HG03571 (cell line): ENCODE results near the gene SLC7A7.
"Not testable (repeated sequence)": the region's sequence is repeated elsewhere in the genome, so short reads cannot be mapped to it uniquely, and the experiment has no call there.

ENCODE experiments used
- ATAC-seq: cut with Tn5 transposase; IDR thresholded peaks from one replicate; pipeline ENCODE4 v1.9.1; 2021; ENCODE audit not compliant: unreplicated experiment

SLC7A7 gene

DNA sequence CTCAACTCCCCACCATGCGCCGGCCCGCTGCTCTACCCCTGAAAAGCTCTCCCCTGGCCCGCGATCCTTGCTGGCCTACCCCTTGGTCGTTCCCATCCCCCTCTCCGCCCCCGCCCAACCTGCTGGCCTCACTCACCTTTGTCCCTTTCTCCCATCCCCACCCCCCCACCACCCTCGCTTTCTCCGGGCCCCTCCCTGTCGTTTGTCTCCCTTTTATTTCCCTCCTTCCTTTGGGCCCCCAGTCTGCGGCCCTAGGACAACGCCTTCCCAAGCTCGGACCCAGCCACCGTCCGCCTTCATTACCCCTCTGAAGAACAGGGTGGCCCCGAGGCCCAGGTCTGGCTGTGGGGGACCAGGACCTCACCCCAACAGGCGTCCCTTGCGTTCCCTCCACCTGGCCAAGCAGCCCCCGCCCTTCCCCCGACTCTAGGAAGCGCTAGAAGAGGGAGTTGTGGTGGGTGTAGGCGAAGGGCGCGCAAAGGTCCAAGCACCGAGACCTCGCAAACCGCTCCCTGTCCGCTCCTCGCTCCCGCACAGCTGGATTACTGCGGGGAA, 6.9 kb upstream of the SLC7A7 start:
- no peak for ATAC-seq

DNA sequence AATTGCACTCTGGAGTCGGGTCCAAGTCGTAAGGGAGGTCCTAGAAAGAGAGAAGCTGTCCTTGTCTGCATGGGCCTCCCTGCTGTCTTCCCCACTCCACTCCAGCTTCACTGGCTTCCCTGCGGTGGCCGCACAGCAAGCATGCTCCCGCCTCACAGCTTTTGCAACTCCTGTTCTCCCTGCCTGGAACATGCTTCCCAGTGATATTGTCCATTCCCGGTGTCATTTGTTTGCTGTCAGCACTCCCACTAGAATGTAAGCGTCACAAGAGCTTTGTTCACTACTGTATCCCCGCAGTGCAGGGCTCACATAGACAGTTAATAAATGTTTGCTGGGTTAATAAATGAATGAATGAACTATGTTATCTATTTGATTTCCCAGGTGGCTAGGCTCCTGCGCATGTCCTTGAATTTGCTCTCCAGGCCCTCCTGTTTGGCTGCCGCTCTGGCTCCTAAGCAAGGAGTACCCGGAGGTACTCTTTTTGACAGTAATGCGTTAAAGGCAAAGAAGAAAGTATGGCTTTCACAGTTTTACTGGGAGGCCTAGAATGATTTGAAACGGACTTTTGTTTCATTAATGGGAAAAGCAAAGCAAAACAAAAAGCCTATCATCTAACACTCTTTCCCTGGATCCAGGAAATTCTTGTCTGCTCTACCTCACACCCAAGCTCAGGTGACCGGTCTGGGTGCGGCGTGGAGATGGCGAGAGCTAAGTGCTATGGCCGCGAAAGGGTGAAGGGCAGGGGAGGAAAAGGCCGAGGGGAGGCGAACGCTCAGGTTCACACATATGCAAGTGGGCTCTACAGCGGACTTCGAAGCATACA, 6.2 kb upstream of the SLC7A7 start:
- ATAC-seq: no peak

DNA sequence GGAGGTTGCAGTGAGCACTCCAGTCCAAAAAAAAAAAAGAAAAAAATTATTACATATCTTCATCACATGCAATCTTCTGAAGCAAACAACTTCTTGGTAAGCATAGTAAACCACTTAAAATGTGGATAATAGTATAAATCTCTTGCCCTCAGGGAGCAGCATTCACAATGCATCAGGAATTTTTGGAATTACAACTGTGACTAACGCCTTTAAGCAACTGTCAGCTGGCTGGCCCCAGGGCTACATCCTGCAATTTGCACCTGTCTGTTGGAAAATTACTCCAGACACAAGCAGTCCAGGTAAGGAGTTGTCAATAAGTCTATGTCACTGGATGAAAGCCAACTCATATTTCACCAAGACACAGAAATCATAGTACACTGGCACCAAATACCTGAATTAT, 5.5 kb upstream of the SLC7A7 start:
- no peak for ATAC-seq

DNA sequence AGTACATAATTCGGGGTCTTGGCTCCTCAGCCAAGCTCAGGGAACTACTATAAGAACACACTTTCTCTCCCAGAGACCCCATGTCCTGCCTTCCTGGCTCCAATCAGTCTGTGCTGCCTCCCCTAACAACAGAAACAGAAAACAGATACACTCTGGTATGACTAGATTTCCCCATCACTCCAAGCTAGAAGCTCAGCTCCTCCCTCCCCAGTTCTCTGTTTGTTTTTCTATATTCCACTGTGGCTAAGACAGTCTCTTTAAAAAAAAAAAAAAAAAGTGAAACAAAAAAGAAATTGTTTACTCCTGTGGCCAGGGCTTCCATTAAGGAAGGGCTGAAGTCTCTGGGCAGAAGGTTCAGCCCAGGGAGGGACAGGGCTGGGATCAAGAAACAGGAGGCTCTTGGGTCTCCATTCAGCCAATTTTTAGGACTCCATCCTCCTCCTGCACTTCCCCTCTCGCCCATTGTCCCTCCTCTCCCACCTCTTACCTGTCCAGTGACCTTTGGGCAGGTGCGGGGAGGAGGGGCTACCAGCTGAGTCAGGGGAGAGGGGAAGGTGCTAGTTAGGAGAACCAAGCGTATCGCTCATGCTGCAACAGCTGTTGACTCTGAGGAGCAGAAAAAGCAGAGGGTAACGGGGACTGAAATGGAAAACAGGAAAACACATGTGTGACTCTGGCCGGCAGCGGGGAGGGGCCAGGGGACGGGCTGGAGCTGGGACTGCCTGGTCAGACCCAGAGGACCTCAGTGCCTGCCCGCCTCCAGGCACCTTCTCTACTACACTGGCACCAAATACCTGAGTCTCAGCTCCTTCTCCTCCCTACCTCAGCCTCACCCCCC, 4.1 kb upstream of the SLC7A7 start:
- ATAC-seq: no peak

DNA sequence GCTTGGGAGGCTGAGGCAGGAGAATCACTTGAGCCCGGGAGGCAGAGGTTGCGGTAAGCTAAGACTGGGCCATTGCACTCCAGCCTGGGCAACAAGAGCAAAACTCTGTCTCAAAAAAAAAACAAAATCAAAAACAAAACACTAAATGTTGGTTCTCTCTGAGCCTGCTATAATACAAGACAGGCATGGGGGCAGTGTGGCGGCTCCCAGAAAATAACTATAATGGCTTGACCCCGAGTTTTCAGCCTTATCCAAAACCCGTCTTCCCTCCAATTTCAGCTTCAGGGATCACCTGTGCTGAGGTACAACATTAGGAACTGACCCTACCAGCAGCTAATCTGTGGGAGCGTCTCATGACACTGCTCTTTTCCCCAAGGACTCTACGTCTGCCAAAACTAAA, 862 bp downstream of the SLC7A7 start:
- ATAC-seq: no peak

DNA sequence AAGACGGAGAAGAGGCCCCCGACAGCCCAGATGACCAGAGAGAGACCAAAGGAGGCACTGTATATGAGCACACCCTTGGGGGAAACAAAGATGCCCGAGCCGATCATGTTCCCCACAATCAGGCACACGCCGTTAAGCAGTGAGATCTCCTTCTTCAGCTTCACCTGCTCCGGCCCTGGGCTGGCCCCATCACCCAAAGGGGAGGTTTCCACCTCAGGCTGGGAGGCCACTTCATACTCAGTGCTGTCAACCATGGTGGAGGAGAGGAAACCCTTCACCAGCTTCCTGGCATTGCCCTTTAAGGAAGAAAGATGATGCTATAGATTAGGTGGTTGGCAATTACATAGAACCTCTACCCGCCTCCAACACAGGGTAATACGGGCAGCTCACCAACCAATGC, 2.1 kb downstream of the SLC7A7 start:
- ATAC-seq: no peak

DNA sequence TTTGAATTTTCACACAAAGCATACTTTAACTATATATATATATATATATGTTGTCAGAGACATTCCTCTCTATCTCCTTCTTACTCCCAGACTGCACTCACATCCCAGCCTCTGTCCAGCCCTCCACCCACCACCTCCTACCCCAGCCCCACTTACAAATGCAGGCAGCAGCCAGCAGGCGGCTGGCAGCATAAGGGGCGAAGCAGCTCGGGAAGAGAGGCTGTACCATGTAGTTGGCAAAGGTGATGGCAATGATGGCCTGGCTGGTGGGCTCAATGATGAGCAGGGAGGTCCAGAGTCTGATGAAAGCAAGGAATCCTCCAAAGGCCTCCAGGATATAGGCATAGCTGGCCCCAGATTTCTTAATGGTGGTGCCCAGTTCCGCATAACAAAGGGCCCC, 2.5 kb downstream of the SLC7A7 start:
- no peak for ATAC-seq

DNA sequence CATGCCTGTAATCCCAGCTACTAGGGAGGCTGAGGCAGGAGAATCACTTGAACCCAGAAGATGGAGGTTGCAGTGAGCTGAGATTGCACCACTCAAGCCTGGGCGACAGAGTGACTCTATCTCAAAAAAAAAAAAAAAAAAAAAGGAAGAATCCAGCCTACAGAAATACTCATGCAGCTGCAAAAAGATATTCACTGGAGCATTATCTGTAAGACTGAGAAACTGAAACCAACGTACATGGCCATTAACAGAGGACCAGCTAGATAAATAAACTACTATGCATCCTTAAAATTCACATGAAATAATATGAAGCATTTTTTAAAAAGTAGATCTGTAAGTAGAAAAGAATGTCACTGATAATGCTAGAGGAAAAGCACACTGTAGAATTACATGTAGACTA, 3.5 kb downstream of the SLC7A7 start:
- ATAC-seq: no peak

DNA sequence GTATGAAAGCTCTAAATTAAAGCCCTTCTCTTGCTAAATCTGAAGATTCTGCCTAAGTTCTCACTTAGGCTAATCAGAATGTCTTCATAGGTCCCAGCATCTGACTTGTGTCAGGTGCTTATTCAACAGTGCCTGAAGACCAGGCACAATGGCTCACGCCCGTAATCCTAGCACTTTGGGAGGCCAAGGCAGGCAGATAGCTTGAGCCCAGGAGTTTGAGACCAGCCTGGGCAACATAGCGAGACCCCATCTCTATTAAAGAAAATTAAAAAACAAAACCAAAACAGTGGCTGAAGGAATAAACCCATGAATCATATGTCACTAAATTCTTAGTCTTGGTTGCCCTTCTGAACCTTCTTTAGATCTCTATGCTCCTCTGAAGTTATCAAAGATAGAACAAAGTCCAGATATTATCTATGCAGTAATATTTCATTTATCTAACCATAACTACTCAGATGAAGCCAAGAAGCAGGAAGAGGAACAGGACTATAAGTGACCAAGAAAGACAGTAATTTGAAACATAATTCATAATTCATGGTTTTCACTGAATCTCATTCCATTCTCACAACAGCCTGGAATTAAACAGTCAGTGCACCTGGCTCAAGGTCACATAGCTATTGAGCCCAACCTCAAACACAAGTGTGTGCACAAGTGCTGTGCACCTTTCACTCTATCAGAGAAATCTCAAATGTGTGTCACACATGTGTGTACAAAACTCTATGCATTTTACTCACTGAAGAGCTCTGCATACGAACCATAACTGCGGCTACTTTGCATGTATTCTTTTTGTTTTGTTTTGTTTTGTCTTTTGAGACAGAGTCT, 6.6 kb downstream of the SLC7A7 start:
- no peak for ATAC-seq

DNA sequence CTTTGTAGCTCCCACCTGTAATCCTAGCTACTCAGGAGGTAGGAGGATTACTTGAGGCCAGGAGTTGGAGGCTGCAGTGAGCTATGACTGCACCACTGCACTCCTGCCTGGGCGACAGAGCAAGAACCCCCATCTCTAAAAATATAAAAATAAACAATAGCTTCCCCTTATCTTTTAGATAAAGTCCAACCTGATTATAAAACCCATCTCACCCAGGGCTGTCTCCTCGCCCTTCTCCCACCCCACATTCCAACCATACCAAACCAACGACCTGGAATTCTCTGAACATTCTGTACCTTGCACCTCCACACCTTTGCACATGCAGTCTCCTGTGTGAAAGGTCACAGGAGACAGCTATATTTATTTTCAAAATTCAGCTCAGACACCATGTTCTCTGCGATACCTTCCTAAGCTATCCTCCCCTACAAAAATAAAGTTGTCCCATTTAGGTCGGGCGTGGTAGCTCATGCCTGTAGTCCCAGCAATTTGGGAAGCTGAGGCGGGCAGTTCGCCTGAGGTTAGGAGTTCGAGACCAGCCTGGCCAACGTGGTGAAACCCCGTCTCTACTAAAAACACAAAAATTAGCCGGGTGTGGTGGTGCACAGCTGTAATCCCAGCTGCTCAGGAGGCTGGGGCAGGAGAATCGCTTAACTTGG, 7.7 kb downstream of the SLC7A7 start:
- no peak for ATAC-seq

DNA sequence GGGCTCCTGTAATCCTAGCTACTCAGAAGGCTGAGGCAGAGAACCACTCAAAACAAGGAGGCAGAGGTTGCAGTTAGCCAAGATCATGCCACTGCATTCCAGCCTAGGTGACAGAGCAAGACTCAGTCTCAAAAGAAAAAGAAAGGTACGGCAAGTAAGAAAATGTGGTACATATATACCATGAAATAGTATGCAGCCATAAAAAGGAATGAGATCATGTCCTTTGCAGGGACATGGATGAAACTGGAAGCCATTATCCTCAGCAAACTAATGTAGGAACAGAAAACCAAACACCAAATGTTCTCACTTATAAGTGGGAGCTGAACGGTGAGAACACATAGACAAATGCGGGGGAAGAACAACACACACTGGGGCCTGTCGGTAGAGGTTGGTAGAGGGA, 10.0 kb downstream of the SLC7A7 start:
- not testable (repeated sequence) for ATAC-seq

DNA sequence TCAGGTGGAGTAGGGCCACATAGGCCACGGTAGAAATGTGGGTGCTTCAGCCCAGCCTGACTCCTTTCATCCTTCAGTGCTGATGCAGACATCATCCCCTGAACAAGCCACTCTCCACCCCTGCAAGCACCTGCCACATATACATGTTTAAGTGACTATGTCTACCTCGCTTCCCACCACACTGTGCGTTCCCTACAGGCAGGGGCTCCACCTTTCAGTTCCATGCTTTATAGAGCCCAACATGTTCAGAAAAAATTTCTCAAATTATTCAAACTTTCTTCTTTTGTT, 11.6 kb downstream of the SLC7A7 start:
- ATAC-seq: peak; percentile 38

DNA sequence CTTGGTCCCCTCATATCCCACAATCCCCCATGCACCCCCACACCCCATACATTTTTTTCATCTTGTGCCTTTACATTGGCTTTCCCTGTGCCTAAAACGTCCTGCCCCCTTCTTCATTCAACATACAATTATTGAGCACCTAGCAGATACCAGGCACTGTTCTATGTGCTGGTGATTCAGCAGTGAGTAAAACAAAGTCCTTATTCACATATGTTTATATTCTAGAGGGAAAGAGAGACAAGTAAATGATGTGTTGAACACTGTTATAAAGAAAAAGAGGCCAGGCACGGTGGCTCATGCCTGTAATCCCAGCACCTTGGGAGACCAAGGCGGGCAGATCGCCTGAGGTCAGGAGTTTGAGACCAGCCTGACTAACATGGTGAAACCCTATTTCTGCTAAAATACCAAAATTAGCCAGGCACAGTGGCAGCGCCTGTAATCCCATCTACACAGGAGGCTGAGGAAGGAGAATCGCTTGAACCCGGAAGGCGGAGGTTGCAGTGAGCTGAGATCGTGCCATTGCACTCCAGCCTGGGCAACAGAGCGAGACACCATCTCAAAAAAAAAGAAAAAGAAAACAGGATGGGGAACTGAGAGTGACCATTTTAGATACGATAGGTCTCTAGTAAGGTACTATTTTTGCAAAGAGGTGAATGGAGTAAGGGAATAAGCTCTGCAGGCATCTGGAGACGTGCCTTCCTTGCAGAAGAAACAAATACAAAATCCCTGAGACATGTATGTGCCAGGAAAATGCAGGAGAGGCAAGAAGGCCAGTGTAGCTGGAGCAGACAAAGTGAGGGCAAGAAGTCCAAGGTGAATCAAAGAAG, 12.2 kb downstream of the SLC7A7 start:
- ATAC-seq: peak; percentile 61

DNA sequence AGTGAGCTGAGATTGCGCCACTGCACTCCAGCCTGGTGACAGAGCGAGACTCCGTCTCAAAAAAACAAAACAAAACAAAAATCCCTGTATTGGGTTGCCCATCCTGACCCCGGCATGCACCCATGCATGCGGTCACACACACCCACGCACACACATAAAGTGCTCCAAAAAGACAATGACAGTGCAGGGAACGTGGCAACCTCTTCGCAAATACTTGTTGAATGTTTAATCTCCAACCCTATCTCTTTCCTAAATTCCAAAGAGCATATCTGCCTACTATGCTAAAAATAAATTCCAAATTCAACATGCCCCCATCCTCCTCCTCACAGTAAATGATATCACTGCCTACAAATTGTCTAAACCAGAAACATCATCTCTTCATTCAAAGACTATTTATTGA, 13.5 kb downstream of the SLC7A7 start:
- no peak for ATAC-seq

DNA sequence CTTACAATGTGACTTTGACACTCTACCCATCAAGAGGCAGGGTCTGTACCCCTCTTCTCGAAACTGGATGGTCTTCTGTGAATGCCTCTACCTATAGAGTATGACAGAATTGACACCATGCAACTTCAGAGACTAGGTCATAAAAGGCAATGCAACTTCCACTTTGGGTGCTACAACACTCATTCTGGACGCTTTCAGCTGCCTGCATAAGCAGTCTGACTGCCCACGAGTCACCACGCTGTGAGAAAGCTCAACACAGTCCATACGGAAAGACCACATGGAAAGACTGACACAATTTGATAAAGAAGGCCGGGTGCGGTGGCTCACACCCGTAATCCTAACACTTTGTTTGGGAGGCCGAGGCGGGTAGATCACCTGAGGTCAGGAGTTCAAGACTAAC, 14.9 kb downstream of the SLC7A7 start:
- ATAC-seq: no peak

DNA sequence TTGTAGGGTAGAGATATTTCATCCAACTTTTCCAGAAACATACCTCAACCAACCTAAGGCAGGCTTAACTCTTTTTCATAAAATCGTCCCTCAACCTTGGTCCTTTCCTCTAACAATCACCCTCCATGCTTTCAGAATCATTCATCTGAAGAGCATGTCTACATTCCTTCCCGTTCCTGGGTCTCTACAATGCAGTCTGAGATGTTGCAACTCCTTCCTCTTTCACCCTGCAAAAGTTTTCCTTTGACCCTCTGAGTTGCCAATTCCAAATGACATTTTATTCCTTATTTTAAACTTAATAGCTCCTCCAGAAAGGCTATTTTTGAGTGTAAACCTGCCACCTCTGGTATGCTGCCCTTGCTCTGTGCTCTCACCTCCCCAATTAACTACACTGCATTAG, 16.7 kb downstream of the SLC7A7 start:
- no peak for ATAC-seq

DNA sequence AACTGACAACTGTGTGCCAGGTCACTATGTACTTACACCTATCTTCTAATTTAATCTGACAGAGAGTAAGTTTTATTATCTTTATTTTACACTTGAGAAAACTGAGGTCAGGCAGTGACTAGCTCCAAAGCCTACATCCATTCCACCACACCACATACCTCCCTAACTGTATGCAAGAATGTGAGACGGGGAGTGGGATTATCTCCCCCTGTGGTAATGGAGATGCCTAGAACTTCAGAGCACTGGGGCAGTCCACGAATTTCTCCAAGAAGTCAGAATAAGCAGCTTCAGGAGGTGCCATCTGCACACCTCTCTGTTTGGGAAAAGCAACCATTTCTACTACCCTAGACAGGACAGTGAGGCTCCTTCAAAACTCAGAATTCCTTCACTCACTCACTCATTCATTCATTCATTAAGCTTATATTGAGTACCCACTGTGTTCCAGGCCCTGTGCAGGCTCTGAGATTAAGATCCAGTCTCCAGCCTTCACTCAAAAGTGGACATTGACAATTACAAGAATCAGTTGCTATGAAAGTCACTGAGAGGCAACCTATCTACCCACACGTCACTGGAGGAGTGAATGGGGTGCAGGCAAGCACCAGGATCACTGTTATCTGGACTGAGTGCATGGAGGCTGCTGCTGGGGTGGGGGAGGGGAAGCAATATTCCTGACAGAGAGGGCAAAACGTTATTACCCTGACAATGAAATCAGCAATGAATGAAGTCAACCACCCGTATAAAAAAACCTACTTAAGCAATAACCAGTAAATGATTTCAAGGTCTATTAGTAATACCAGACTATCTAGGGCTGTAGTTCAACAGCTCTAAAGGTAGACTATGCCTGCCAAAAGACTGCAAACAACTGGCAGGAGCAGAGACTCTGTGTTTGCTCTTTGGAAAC, 18.0 kb downstream of the SLC7A7 start:
- no peak for ATAC-seq

DNA sequence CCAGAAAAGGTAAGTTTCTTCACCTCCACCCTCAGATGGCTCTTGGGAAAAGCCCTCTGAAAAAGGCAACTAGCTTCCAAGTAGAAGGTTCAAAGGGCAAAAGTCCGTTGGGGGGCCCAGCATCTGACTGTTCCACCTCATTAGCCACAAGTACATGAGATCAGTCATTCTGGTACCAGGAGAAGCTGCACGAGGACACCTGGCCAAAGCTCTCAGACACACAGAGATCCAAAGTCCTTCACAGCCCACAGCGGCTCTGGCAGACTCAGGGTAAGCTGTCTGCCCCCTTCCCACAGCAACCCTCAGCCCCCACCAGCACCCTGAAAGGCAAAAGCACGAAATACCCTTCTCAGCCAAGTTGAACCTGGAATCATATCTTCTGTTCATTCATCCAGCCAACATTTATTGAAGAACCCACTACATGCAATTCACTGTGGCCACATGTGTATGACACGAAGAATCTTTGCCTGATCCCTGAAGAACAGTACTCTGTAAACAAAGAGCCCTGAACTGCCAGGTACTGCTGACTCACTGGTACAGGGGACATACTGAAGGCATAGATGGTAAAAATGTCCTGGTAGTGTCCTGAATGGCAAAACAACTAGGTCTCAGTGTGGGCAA, 19.0 kb downstream of the SLC7A7 start:
- ATAC-seq: peak; percentile 52

DNA sequence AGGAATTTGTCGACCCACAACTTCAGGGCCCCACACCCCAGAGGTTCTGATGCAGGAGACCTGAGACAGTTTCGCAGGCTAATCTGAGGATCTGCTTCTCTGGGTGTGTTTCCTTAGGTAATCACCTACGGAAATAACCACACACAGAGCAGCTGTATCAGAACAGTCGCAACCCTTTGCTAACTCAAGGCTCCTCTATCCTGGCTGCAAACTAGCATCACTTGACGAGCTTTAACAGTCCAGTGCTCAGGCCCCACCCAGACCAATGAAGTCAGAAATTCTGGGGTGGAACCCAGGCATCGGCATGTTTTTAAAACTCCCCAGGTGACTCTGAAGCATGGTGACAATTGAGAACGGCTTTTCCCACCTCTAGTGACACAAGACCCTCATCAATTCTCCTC, 20.7 kb downstream of the SLC7A7 start:
- peak; percentile 47 for ATAC-seq
